Liver (tissue), 9 donors: ENCODE results near the gene KRT80. TPM values are rescaled to one million over a fixed set of nuclear protein-coding genes. Genes with fewer than 3 reads are reported as not detected.

ENCODE experiments used
- DNase-seq: peaks from one replicate; pipeline ENCODE4 v3.0.0-alpha.2; 2017; ENCODE audit warnings: low spot score
- H3K27ac ChIP-seq, 2 donors: one replicate each; pipeline ENCODE4 v1.7.0; 2013; ENCODE audit warnings: inconsistent platforms in 2 of 2, low read length in 2 of 2, control low read depth in 1 of 2, low read depth in 1 of 2, mild to moderate bottlenecking in 1 of 2
- H3K27me3 ChIP-seq, 4 donors: one replicate each; pipeline versions ENCODE4 v1.6.1 to v1.7.0; 2013; ENCODE audit warnings: low read length in 3 of 4, inconsistent platforms in 1 of 4, mild to moderate bottlenecking in 1 of 4, moderate library complexity in 1 of 4; ENCODE audit not compliant: control insufficient read depth in 4 of 4, insufficient read depth in 4 of 4
- H3K36me3 ChIP-seq, 4 donors: one replicate each; pipeline versions ENCODE4 v1.6.1 to v1.7.0; 2013; ENCODE audit warnings: low read length in 3 of 4, mild to moderate bottlenecking in 3 of 4, low read depth in 1 of 4, moderate library complexity in 1 of 4; ENCODE audit not compliant: control insufficient read depth in 4 of 4, insufficient read depth in 3 of 4
- H3K4me1 ChIP-seq, 4 donors: one replicate each; pipeline versions ENCODE4 v1.6.1 to v1.7.0; 2013; ENCODE audit warnings: low read length in 3 of 4, mild to moderate bottlenecking in 3 of 4, moderate library complexity in 1 of 4; ENCODE audit not compliant: control insufficient read depth in 4 of 4, insufficient read depth in 4 of 4
- H3K4me3 ChIP-seq, 3 donors: one replicate each; pipeline versions ENCODE4 v1.6.1 to v1.7.0; 2013; ENCODE audit warnings: low read length in 3 of 3, control low read depth in 1 of 3, low read depth in 1 of 3, mild to moderate bottlenecking in 1 of 3
- H3K9ac ChIP-seq, 2 donors: one replicate each; pipeline ENCODE4 v1.7.0; 2013; ENCODE audit warnings: low read length in 2 of 2, mild to moderate bottlenecking in 2 of 2, moderate library complexity in 2 of 2, control low read depth in 1 of 2, low read depth in 1 of 2
- H3K9me3 ChIP-seq, 4 donors: one replicate each; pipeline versions ENCODE4 v1.6.1 to v1.7.0; 2013; ENCODE audit warnings: low read length in 3 of 4; ENCODE audit not compliant: control insufficient read depth in 4 of 4
- ATF3 ChIP-seq: IDR thresholded peaks from 2 replicates; pipeline ENCODE4 v1.6.1; 2016; ENCODE audit warnings: antibody characterized with exemption
- EGR1 ChIP-seq, 2 donors: IDR thresholded peaks; 2 replicates each; pipeline ENCODE4 v1.6.1; 2016 to 2018; ENCODE audit warnings: antibody characterized with exemption in 2 of 2, low read depth in 2 of 2
- FOXA1 ChIP-seq: IDR thresholded peaks from 2 replicates; pipeline ENCODE4 v1.6.1; 2016; ENCODE audit warnings: antibody characterized with exemption
- FOXA2 ChIP-seq: IDR thresholded peaks from 2 replicates; pipeline ENCODE4 v1.6.1; 2016; ENCODE audit warnings: antibody characterized with exemption
- GABPA ChIP-seq, 2 donors: IDR thresholded peaks in 1 of 2; conservative IDR thresholded peaks in 1 of 2; 2 replicates each; pipeline ENCODE4 v1.6.1; 2016; ENCODE audit warnings: antibody characterized with exemption in 2 of 2, mild to moderate bottlenecking in 1 of 2, moderate library complexity in 1 of 2
- HNF4A ChIP-seq, 2 donors: conservative IDR thresholded peaks; 2 replicates each; pipeline ENCODE4 v1.6.1; 2016; ENCODE audit warnings: antibody characterized with exemption in 2 of 2, mild to moderate bottlenecking in 2 of 2
- HNF4G ChIP-seq: IDR thresholded peaks from 2 replicates; pipeline ENCODE4 v1.6.1; 2016; ENCODE audit warnings: antibody characterized with exemption
- JUND ChIP-seq, 2 donors: IDR thresholded peaks; 2 replicates each; pipeline ENCODE4 v1.6.1; 2016; ENCODE audit warnings: antibody characterized with exemption in 2 of 2
- MAX ChIP-seq: IDR thresholded peaks from 2 replicates; pipeline ENCODE4 v1.6.1; 2016; ENCODE audit warnings: antibody characterized with exemption
- NR2F2 ChIP-seq: IDR thresholded peaks from 2 replicates; pipeline ENCODE4 v1.6.1; 2016; ENCODE audit warnings: antibody characterized with exemption
- RAD21 ChIP-seq, 2 donors: IDR thresholded peaks; 2 replicates each; pipeline ENCODE4 v1.6.1; 2016; ENCODE audit warnings: antibody characterized with exemption in 2 of 2, mild to moderate bottlenecking in 2 of 2
- RXRA ChIP-seq, 2 donors: IDR thresholded peaks; 2 replicates each; pipeline ENCODE4 v1.6.1; 2017 to 2018; ENCODE audit warnings: antibody characterized with exemption in 2 of 2, mild to moderate bottlenecking in 1 of 2
- SP1 ChIP-seq: IDR thresholded peaks from 2 replicates; pipeline ENCODE4 v1.6.1; 2018; ENCODE audit warnings: antibody characterized with exemption, mild to moderate bottlenecking
- TAF1 ChIP-seq: conservative IDR thresholded peaks from 2 replicates; pipeline ENCODE4 v1.6.1; 2016; ENCODE audit warnings: antibody characterized with exemption, mild to moderate bottlenecking
- YY1 ChIP-seq: IDR thresholded peaks from 2 replicates; pipeline ENCODE4 v1.6.1; 2016; ENCODE audit warnings: antibody characterized with exemption, mild to moderate bottlenecking
- WGBS: extraction: QIAGEN DNeasy Blood & Tissue Kit; methylation state at CpG from one replicate; pipeline ENCODE4 v1.1.7; 2013; 5-methylcytosine and 5-hydroxymethylcytosine counted together
- polyA plus RNA-seq, 2 donors: library from polyadenylated mRNA; stranded (reverse) in 1 of 2; unstranded in 1 of 2; fragments of 200-250 nt in 1 of 2; fragments of >200 nt in 1 of 2; fragmentation: Nextera tagmentation in 1 of 2; extraction: Ambion mirVana in 1 of 2; gene quantifications; one replicate each; pipeline versions ENCODE4 v1.2.1 to v1.2.3, GENCODE V29; 2013 to 2015
- total RNA-seq, 2 donors: library from RNA; depleted of rRNA; stranded (reverse); fragments of >200 nt; gene quantifications; one replicate each; pipeline ENCODE4 v1.2.3, GENCODE V29; 2014
- TF ChIP-seq, protein P1 (sequence below): IDR thresholded peaks from 2 replicates; pipeline ENCODE4 v1.6.1; 2016; ENCODE audit warnings: antibody characterized with exemption
- TF ChIP-seq, protein P2 (sequence below): IDR thresholded peaks from 2 replicates; pipeline ENCODE4 v1.6.1; 2016; ENCODE audit warnings: antibody characterized with exemption, mild to moderate bottlenecking
- TF ChIP-seq, protein P3 (sequence below): fragments of 150-350 bp; IDR thresholded peaks from 2 replicates; pipeline ENCODE4 v1.5.1; 2017; ENCODE audit warnings: improper control_type of control experiment, low read depth, low read length; ENCODE audit not compliant: missing input control
- donor health status: healthy.
- donor health status: healthy.
- donor health status: healthy.
- donor health status: healthy.
- donor health status: healthy.

Gene KRT80
- total and polyA plus RNA-seq, 4 donors, result 0.04 to 0.12 (median 0.07) TPM

DNA sequence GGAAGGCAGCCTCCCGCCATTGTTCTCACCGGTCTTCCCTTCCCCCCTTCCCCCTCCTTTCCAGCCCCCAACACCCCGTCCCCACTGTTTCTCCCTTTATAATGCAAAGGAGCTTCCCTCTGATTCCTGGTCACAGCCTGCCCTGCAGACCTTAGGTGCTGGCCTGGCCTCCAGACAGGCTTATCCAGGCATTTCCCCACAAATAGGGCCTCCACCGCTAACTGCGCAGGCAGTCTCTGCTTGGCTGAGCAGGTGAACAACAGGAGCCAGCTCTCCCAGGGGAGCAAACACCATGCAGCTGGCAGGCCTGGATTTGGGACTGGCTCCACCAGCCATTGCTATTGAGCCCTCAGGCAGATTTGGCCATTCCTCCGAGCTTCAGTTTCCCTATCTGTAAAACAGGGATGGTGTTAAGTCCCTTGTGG, 66.3 kb downstream of the KRT80 start:
- Histone ChIP-seq H3K27me3 (no peaks in the 10 kb centered on the region), H3K9me3 (no peaks in the 10 kb centered on the region), H3K36me3 (no peaks in the 10 kb centered on the region), H3K9ac (no peak overlapping the region), H3K27ac (no peak overlapping the region), H3K4me3 (no peak overlapping the region), H3K4me1 (peaks cover 2 to 21% (median 13%) of the 10 kb centered on the region in 4 donors)
- no peak for DNase-seq
- WGBS, result 84% methylated on average over 6 of the region's 6 CpGs
- TF ChIP-seq JUND (IDR thresholded peaks at IDR 0.05) (no peak), HNF4A (conservative IDR thresholded peaks at IDR 0.05) (no peak), RXRA (IDR thresholded peaks at IDR 0.05) (no peak), EGR1 (IDR thresholded peaks at IDR 0.05; ENCODE audit: low read depth in 2 of 2) (no peak), RAD21 (IDR thresholded peaks at IDR 0.05) (no peak), MAX (no peak), YY1 (no peak), ATF3 (no peak), SP1 (no peak), GABPA (IDR thresholded peaks at IDR 0.05 in 1 of 2, conservative IDR thresholded peaks at IDR 0.05 in 1 of 2) (no peak), NR2F2 (no peak), HNF4G (no peak), FOXA1 (no peak), TAF1 (no peak), FOXA2 (no peak)
- TF ChIP-seq, protein P1, sequence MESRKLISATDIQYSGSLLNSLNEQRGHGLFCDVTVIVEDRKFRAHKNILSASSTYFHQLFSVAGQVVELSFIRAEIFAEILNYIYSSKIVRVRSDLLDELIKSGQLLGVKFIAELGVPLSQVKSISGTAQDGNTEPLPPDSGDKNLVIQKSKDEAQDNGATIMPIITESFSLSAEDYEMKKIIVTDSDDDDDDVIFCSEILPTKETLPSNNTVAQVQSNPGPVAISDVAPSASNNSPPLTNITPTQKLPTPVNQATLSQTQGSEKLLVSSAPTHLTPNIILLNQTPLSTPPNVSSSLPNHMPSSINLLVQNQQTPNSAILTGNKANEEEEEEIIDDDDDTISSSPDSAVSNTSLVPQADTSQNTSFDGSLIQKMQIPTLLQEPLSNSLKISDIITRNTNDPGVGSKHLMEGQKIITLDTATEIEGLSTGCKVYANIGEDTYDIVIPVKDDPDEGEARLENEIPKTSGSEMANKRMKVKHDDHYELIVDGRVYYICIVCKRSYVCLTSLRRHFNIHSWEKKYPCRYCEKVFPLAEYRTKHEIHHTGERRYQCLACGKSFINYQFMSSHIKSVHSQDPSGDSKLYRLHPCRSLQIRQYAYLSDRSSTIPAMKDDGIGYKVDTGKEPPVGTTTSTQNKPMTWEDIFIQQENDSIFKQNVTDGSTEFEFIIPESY, result no peak
- TF ChIP-seq, protein P2, sequence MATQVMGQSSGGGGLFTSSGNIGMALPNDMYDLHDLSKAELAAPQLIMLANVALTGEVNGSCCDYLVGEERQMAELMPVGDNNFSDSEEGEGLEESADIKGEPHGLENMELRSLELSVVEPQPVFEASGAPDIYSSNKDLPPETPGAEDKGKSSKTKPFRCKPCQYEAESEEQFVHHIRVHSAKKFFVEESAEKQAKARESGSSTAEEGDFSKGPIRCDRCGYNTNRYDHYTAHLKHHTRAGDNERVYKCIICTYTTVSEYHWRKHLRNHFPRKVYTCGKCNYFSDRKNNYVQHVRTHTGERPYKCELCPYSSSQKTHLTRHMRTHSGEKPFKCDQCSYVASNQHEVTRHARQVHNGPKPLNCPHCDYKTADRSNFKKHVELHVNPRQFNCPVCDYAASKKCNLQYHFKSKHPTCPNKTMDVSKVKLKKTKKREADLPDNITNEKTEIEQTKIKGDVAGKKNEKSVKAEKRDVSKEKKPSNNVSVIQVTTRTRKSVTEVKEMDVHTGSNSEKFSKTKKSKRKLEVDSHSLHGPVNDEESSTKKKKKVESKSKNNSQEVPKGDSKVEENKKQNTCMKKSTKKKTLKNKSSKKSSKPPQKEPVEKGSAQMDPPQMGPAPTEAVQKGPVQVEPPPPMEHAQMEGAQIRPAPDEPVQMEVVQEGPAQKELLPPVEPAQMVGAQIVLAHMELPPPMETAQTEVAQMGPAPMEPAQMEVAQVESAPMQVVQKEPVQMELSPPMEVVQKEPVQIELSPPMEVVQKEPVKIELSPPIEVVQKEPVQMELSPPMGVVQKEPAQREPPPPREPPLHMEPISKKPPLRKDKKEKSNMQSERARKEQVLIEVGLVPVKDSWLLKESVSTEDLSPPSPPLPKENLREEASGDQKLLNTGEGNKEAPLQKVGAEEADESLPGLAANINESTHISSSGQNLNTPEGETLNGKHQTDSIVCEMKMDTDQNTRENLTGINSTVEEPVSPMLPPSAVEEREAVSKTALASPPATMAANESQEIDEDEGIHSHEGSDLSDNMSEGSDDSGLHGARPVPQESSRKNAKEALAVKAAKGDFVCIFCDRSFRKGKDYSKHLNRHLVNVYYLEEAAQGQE, result no peak
- TF ChIP-seq, protein P3, sequence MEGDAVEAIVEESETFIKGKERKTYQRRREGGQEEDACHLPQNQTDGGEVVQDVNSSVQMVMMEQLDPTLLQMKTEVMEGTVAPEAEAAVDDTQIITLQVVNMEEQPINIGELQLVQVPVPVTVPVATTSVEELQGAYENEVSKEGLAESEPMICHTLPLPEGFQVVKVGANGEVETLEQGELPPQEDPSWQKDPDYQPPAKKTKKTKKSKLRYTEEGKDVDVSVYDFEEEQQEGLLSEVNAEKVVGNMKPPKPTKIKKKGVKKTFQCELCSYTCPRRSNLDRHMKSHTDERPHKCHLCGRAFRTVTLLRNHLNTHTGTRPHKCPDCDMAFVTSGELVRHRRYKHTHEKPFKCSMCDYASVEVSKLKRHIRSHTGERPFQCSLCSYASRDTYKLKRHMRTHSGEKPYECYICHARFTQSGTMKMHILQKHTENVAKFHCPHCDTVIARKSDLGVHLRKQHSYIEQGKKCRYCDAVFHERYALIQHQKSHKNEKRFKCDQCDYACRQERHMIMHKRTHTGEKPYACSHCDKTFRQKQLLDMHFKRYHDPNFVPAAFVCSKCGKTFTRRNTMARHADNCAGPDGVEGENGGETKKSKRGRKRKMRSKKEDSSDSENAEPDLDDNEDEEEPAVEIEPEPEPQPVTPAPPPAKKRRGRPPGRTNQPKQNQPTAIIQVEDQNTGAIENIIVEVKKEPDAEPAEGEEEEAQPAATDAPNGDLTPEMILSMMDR, result no peak
